Lung (tissue), 12 donors: ENCODE measurements around the gene PITRM1. TPM values are rescaled to one million over a fixed set of nuclear protein-coding genes. Genes with fewer than 3 reads are reported as not detected.

Experiments
- ATAC-seq: fragments of 200-7000 bp; cut with Tn5 transposase; one replicate; pipeline ENCODE4 v1.9.1; 2020; ENCODE audit warnings: moderate number of reproducible peaks; ENCODE audit not compliant: insufficient read depth, low FRiP score
- DNase-seq, 3 donors: peaks; one replicate each; pipeline ENCODE4 v3.0.0-alpha.2; 2013 to 2017
- H3K27ac ChIP-seq, 2 donors: one replicate each; pipeline ENCODE4 v1.5.1; 2013; ENCODE audit warnings: mild to moderate bottlenecking in 2 of 2, moderate library complexity in 2 of 2, control low read depth in 1 of 2, inconsistent platforms in 1 of 2, low read depth in 1 of 2, low read length in 1 of 2
- H3K27me3 ChIP-seq, 3 donors: one replicate each; pipeline ENCODE4 v1.5.1; 2013; ENCODE audit warnings: low read length in 2 of 3; ENCODE audit not compliant: control insufficient read depth in 3 of 3, insufficient read depth in 3 of 3
- H3K36me3 ChIP-seq, 4 donors: one replicate each; pipeline ENCODE4 v1.5.1; 2013; ENCODE audit warnings: low read length in 4 of 4, mild to moderate bottlenecking in 1 of 4, moderate library complexity in 1 of 4; ENCODE audit not compliant: control insufficient read depth in 4 of 4, insufficient read depth in 4 of 4
- H3K4me1 ChIP-seq, 5 donors: one replicate each; pipeline ENCODE4 v1.5.1; 2013; ENCODE audit warnings: low read length in 5 of 5, mild to moderate bottlenecking in 2 of 5, moderate library complexity in 1 of 5; ENCODE audit not compliant: control insufficient read depth in 5 of 5, insufficient read depth in 5 of 5
- H3K4me3 ChIP-seq: one replicate; pipeline ENCODE4 v1.5.1; 2013; ENCODE audit warnings: mild to moderate bottlenecking, control low read depth, moderate library complexity
- H3K9ac ChIP-seq, 2 donors: one replicate each; pipeline ENCODE4 v1.5.1; 2013; ENCODE audit warnings: low read length in 2 of 2, control low read depth in 1 of 2; ENCODE audit not compliant: insufficient read depth in 1 of 2
- H3K9me3 ChIP-seq, 4 donors: one replicate each; pipeline ENCODE4 v1.5.1; 2013; ENCODE audit warnings: low read length in 3 of 4, mild to moderate bottlenecking in 1 of 4, moderate library complexity in 1 of 4; ENCODE audit not compliant: control insufficient read depth in 4 of 4, insufficient read depth in 3 of 4
- WGBS, 2 donors: extraction: QIAGEN DNeasy Blood & Tissue Kit; methylation state at CpG; one replicate each; pipeline ENCODE4 v1.1.7; 2013; 5-methylcytosine and 5-hydroxymethylcytosine counted together
- polyA plus RNA-seq, 2 donors: library from polyadenylated mRNA; stranded (reverse); fragments of 200-250 nt; gene quantifications; one replicate each; pipeline ENCODE4 v1.2.1, GENCODE V29; 2013
- total RNA-seq, 2 donors: library from RNA; depleted of rRNA in 1 of 2; stranded (reverse); fragments of >200 nt in 1 of 2; gene quantifications; one replicate each; pipeline ENCODE4 v1.2.1, GENCODE V29; 2014 to 2021
- TF ChIP-seq, protein P1 (sequence below): IDR thresholded peaks from 2 replicates; pipeline ENCODE4 v1.5.1; 2012; ENCODE audit warnings: mild to moderate bottlenecking; ENCODE audit errors: control extremely low read depth, extremely low read depth
- donor health status: control.
- donor health status: control.
- donor health status: Bipolar disorder and iron deficiency.
- donor health status: healthy.
- donor health status: DM: yes; HTN: yes; CAD: no.

PITRM1 gene
- total and polyA plus RNA-seq, 4 donors, result 46.5 to 88.5 (median 60.7) TPM

DNA sequence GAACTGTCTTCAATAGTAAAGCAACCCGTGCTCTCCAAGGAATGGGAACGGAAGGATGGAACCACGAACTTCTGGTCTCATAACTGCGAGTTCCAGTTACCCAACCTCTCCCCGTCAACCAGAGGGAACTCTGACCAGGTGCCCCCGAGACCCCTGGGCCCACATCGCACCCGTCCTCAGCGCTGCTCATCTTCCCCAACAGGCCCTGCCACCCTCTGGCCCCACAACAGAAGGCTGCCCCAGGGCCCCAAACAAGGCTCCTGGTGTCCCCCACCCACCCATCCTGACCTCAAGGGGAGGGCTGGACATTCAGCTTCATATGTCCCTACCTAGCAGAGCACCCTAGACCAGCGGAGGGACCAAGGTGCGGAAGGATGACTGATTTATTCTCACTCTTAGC lies 22.7 kb downstream of the PITRM1 start:
- no peak overlapping the region for H3K9ac ChIP-seq
- 79 to 84% methylated on average over 11 of the region's 11 CpGs for WGBS, 2 donors
- TF ChIP-seq, protein P1, sequence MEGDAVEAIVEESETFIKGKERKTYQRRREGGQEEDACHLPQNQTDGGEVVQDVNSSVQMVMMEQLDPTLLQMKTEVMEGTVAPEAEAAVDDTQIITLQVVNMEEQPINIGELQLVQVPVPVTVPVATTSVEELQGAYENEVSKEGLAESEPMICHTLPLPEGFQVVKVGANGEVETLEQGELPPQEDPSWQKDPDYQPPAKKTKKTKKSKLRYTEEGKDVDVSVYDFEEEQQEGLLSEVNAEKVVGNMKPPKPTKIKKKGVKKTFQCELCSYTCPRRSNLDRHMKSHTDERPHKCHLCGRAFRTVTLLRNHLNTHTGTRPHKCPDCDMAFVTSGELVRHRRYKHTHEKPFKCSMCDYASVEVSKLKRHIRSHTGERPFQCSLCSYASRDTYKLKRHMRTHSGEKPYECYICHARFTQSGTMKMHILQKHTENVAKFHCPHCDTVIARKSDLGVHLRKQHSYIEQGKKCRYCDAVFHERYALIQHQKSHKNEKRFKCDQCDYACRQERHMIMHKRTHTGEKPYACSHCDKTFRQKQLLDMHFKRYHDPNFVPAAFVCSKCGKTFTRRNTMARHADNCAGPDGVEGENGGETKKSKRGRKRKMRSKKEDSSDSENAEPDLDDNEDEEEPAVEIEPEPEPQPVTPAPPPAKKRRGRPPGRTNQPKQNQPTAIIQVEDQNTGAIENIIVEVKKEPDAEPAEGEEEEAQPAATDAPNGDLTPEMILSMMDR, result no peak
- H3K36me3 ChIP-seq, result peaks cover 24 to 59% (median 50%) of the 10 kb centered on the region in 4 donors
- no peaks in the 10 kb centered on the region for H3K4me1 ChIP-seq
- no peak for ATAC-seq
- H3K27ac ChIP-seq, result no peak overlapping the region
- no peak overlapping the region for H3K4me3 ChIP-seq
- no peaks in the 10 kb centered on the region for H3K9me3 ChIP-seq
- DNase-seq, result no peak
- H3K27me3 ChIP-seq, result no peaks in the 10 kb centered on the region

DNA sequence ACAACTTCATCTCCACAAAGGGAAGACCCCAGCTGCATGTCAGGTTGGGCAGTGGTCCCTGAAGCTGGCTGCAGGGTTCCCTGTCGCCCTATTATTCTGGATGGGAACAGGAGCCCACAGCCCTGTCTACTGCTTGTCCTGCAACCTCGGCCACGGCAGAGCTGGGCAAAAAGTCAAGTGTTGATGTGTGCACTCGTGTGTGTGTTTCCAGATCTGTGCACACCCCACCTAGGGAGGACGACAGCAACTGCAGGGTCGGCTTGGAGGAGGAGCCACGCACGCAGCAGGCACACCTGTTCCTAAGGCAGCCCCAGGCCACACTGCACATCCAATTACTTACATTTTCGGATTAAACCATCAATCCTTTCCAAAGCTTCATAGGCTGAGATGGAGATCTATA lies 23.6 kb downstream of the PITRM1 start:
- Histone ChIP-seq H3K4me3 (no peak overlapping the region), H3K27ac (no peak overlapping the region), H3K36me3 (peaks cover 28 to 58% (median 47%) of the 10 kb centered on the region in 4 donors), H3K27me3 (no peaks in the 10 kb centered on the region), H3K9ac (no peak overlapping the region), H3K4me1 (no peaks in the 10 kb centered on the region), H3K9me3 (no peaks in the 10 kb centered on the region)
- ATAC-seq (no peak), DNase-seq (no peak)
- TF ChIP-seq, protein P1, result no peak
- 89 to 90% methylated on average over 9 of the region's 9 CpGs for WGBS, 2 donors

DNA sequence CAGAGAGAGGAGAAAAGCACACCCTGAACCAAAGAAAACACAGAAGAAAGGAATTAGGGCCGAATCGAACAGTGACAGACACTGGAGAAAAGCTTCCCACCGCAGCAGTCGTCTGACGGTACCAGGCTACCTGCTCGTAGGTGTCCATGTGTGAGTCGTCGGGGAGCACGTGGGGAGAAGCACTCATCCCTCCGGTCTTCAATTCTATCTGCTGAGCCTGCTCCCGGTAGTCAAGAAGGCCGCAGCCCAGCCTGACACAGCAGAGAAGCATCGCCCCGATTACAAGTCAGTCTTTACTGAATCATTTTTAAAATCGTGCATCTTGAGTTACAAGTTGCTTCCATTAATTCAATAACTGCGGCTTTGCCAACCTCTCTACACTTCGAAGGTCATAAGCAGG lies 24.5 kb downstream of the PITRM1 start:
- peaks cover 32 to 65% (median 51%) of the 10 kb centered on the region in 4 donors for H3K36me3 ChIP-seq
- WGBS, 2 donors, result 93 to 95% methylated on average over 17 of the region's 17 CpGs
- TF ChIP-seq, protein P1, result no peak
- H3K4me3 ChIP-seq, result no peak overlapping the region
- no peak overlapping the region for H3K27ac ChIP-seq
- ATAC-seq (no peak), DNase-seq (no peak)
- H3K9me3 ChIP-seq, result no peaks in the 10 kb centered on the region
- H3K4me1 ChIP-seq, result no peaks in the 10 kb centered on the region
- no peaks in the 10 kb centered on the region for H3K27me3 ChIP-seq
- H3K9ac ChIP-seq, result no peak overlapping the region
